NCI-H345 treated with DMSO at 0.1 percent for 48 hours (cell line): ENCODE results near the gene TM4SF1.
A peak's percentile ranks its signal among the peaks of the same experiment; 100 is the strongest.
"Not testable (repeated sequence)": the region's sequence is repeated elsewhere in the genome, so short reads cannot be mapped to it uniquely, and the experiment has no call there.

Source experiments
- DNase-seq: peaks from one replicate; lab custom pipeline; 2025; ENCODE audit not compliant: unreplicated experiment; lab: John Stamatoyannopoulos, UW

TM4SF1 gene

GRCh38 chr3:149352556-149352955 is 24.9 kb downstream of the TM4SF1 start:
- peak; percentile 10 for DNase-seq

- no peak for DNase-seq
Measured at GRCh38 chr3:149343951-149344350, 33.5 kb downstream of the TM4SF1 start.

GRCh38 chr3:149342413-149343380 is 34.8 kb downstream of the TM4SF1 start:
- DNase-seq = no peak

GRCh38 chr3:149340310-149340933 is 37.0 kb downstream of the TM4SF1 start:
- peak; percentile 80 for DNase-seq

DNA sequence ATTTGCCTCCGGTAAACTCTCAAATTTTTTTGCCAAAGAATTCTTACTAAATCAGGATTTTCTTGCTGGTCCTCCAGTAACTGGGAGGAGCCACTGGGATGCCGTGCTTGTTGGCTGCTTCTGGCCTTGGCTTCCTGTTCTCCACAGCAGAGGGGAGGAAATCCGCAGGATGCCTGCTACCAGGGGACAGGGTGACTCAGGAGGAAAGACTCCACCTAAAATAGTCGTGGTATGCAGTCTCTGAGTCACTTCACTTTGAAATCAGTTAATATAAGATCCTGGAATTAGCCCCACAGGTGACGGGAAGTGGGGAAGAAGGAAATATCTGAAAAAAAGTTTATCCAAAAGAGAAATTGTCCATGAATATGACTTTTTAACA is 37.5 kb downstream of the TM4SF1 start:
- DNase-seq = peak; percentile 44

DNA sequence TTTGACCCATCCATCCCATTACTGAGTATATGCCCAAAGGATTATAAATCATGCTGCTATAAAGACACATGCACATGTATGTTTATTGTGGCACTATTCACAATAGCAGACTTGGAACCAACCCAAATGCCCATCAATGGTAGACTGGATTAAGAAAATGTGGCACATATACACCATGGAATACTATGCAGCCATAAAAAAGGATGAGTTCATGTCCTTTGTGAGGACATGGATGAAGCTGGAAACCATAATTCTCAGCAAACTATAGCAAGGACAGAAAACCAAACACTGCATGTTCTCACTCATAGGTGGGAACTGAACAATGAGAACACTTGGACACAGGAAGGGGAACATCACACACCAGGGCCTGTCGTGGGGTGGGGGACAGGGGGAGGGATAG is 40.0 kb downstream of the TM4SF1 start:
- not testable (repeated sequence) for DNase-seq

DNA sequence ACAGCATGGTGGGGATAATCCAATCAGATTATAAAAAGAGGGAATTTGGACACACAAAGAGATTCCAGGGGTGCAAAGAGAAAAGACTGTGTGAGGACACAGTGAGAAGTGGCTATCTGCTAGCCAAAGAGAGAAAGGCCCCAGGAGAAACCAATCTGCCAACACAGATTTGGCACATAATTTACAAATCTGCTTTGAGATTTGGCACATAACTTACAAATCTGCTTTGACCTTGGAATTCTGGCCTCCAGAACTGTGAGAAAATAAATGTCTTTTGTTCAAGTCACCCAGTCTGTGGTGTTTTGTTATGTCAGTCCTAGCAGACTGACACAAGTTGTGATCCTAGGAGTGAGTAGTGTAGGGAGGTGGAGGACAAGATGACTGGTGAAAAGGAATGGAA is 40.5 kb downstream of the TM4SF1 start:
- DNase-seq = no peak

GRCh38 chr3:149333176-149333859 is 44.1 kb downstream of the TM4SF1 start, which contains the start of gene TM4SF18:
TSS of gene TM4SF18 (minus strand) at chr3:149333636. CDS start at chr3:149333382, 254 bp downstream.
- no peak for DNase-seq

GRCh38 chr3:149332771-149333170 is 44.7 kb downstream of the TM4SF1 start:
- no peak for DNase-seq

- DNase-seq = no peak
Measured at GRCh38 chr3:149332227-149332765, 45.2 kb downstream of the TM4SF1 start.

GRCh38 chr3:149331396-149331795 is 46.1 kb downstream of the TM4SF1 start:
- no peak for DNase-seq

- peak; percentile 3 for DNase-seq
Measured at GRCh38 chr3:149330609-149331331, 46.7 kb downstream of the TM4SF1 start.

- no peak for DNase-seq
Measured at GRCh38 chr3:149327156-149327555, 50.3 kb downstream of the TM4SF1 start.

DNA sequence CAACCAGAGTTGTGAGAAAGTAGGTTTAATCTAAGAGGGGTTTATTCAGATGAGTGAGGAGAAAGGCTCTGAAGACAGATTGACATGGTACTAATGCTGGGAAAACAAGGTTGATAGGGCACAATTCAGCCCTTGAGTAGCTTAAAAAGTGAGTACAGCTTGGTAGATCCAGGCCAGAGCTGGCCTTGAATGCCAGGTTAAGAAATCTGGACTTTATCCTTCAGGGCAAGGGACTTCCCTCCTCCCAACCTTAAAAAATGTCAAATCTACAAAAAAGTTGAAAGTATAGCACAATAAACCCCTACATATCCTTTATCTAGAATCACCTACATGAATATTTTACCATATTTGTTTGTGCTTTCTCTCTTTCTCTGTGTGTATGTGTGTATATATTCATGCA is 51.9 kb downstream of the TM4SF1 start:
- DNase-seq = no peak

DNA sequence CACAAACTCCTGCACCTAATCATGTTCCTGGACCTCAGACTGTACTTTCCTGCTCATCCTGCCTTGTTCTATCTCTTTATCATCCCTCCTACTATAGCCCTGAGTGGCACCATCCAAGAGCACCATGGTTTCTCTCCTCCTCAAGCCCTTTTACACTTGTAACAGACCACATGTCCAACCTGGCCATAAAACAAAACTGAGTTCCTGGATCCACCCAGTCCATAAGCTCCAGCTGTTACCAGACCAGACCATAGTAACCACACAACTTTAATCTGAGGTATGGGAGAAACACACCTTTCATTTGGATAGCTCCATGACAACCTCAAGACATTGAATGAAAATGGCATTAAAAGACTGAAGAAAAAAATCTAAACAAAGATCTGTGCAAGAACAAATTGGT is 53.1 kb downstream of the TM4SF1 start:
- DNase-seq = no peak

- DNase-seq = no peak
Measured at GRCh38 chr3:149321640-149322039, 55.8 kb downstream of the TM4SF1 start.

- no peak for DNase-seq
Measured at GRCh38 chr3:149321136-149321535, 56.3 kb downstream of the TM4SF1 start.

GRCh38 chr3:149319750-149320149 is 57.7 kb downstream of the TM4SF1 start:
- no peak for DNase-seq
